Neural cell (in vitro differentiated cells): Measurements from ENCODE around the gene RAB3IL1.

Experiments used
- EZH2 ChIP-seq: fragments of 200-600, 300-800 bp; shearing (Covaris generic), sonication (generic); IDR thresholded peaks from 2 replicates; pipeline ENCODE4 v1.6.1; 2014; ENCODE audit warnings: antibody characterized with exemption, low read length, borderline replicate concordance, mild to moderate bottlenecking; ENCODE audit not compliant: insufficient read depth, poor library complexity, severe bottlenecking
- POLR2AphosphoS5 ChIP-seq: IDR thresholded peaks from 2 replicates; pipeline ENCODE4 v1.6.1; 2012
- TF ChIP-seq, protein P1 (sequence below): IDR thresholded peaks from 2 replicates; pipeline ENCODE4 v1.6.1; 2012; ENCODE audit warnings: borderline replicate concordance
- TF ChIP-seq, protein P2 (sequence below): fragments of 450-650 bp; IDR thresholded peaks from 2 replicates; pipeline ENCODE4 v1.5.1; 2014; ENCODE audit warnings: antibody characterized with exemption, mild to moderate bottlenecking, moderate library complexity; ENCODE audit not compliant: poor library complexity, severe bottlenecking

DNA sequence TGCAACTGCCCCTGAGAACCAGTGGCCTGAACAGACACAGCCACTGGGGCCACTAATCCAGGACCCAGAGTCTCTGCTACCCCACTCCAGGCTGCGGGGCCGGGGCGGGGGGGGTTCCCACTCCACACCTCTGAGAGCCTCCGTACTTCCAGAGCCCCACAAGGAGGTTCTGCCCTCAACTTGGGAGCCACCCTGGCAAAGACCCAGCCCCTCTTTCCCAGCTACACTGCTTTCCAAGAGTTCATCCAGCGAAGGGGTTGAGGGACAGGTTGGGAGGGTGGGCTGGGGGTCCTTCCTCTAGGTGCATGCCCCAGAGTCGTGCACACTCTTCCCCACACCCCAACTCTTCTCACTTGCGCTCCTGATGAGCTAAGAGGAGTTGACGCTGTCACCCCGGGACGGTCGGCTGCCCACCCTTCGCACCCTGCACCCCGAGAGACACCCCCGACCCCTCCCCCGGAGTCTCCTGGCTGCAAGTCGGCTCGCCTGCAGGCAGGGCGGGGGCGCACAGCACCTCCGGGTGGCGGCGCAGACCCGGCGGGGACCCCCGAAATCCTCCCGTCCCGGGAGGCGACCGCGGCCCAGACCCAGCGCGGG is 531 bp downstream of the RAB3IL1 start:
- TF ChIP-seq, protein P1, sequence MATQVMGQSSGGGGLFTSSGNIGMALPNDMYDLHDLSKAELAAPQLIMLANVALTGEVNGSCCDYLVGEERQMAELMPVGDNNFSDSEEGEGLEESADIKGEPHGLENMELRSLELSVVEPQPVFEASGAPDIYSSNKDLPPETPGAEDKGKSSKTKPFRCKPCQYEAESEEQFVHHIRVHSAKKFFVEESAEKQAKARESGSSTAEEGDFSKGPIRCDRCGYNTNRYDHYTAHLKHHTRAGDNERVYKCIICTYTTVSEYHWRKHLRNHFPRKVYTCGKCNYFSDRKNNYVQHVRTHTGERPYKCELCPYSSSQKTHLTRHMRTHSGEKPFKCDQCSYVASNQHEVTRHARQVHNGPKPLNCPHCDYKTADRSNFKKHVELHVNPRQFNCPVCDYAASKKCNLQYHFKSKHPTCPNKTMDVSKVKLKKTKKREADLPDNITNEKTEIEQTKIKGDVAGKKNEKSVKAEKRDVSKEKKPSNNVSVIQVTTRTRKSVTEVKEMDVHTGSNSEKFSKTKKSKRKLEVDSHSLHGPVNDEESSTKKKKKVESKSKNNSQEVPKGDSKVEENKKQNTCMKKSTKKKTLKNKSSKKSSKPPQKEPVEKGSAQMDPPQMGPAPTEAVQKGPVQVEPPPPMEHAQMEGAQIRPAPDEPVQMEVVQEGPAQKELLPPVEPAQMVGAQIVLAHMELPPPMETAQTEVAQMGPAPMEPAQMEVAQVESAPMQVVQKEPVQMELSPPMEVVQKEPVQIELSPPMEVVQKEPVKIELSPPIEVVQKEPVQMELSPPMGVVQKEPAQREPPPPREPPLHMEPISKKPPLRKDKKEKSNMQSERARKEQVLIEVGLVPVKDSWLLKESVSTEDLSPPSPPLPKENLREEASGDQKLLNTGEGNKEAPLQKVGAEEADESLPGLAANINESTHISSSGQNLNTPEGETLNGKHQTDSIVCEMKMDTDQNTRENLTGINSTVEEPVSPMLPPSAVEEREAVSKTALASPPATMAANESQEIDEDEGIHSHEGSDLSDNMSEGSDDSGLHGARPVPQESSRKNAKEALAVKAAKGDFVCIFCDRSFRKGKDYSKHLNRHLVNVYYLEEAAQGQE: no peak
- TF ChIP-seq, protein P2, sequence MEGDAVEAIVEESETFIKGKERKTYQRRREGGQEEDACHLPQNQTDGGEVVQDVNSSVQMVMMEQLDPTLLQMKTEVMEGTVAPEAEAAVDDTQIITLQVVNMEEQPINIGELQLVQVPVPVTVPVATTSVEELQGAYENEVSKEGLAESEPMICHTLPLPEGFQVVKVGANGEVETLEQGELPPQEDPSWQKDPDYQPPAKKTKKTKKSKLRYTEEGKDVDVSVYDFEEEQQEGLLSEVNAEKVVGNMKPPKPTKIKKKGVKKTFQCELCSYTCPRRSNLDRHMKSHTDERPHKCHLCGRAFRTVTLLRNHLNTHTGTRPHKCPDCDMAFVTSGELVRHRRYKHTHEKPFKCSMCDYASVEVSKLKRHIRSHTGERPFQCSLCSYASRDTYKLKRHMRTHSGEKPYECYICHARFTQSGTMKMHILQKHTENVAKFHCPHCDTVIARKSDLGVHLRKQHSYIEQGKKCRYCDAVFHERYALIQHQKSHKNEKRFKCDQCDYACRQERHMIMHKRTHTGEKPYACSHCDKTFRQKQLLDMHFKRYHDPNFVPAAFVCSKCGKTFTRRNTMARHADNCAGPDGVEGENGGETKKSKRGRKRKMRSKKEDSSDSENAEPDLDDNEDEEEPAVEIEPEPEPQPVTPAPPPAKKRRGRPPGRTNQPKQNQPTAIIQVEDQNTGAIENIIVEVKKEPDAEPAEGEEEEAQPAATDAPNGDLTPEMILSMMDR: no peak
- no peak for TF ChIP-seq EZH2
- no peak for TF ChIP-seq POLR2AphosphoS5
